Measurements from ENCODE around the gene NBAS. TPM values are rescaled to one million over a fixed set of nuclear protein-coding genes. Genes with fewer than 3 reads are reported as not detected.

The NBAS gene
- total RNA-seq, 1 experiment from 2014 or later = 27.9 TPM

GRCh38 chr2:15134957-15135356 lies 426.2 kb downstream of the NBAS start:
- no peak for DNase-seq
- Histone ChIP-seq H3K36me3 (no peaks in the 10 kb centered on the region), H3K27me3 (no peaks in the 10 kb centered on the region), H3K9me3 (no peaks in the 10 kb centered on the region), H3K4me3 (no peak overlapping the region)

- Histone ChIP-seq H3K9me3 (no peaks in the 10 kb centered on the region), H3K36me3 (no peaks in the 10 kb centered on the region), H3K4me3 (no peak overlapping the region), H3K27me3 (no peaks in the 10 kb centered on the region)
- DNase-seq = no peak
Measured at GRCh38 chr2:15133461-15133860, 427.7 kb downstream of the NBAS start.

DNA sequence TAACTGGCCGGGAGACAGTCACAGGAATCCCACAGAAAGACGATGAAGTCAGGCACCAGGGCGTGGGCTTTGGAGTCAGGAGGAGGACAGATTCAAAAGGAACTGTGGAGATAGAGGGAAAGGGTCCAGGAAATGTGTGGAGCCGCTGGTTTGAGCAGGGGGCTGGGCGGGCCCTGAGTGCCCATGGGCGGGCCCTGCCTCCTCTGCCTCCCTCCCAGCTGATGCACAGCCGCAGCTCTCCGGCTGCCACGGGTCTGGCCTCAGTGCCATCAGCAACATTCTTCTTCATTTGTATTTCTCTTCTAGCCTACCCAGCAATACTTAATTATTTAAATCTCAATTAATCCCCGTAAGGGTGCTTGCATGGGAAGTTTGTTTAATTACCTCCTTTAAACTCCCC lies 432.3 kb downstream of the NBAS start:
- Histone ChIP-seq H3K27me3 (no peaks in the 10 kb centered on the region), H3K4me3 (no peak overlapping the region), H3K9me3 (no peaks in the 10 kb centered on the region), H3K36me3 (no peaks in the 10 kb centered on the region)
- DNase-seq = no peak

DNA sequence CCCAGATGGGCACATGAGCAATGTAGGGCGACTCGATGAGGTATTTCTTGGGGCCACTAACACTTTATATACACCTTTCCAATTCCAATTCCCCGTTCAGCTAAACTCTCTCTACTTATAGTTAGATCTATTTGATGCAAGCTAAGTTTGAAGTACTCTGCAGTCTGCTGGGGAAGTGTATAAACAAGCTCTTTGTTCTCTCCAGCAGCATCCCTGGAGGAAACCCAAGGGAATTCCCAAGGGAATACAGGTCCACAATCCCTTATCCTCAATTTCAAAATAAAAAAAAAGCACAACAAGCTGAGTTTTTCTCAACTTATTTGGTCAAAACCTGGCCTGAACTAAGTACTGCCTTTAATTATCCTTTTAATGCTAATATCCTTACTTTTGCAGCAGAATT lies 433.3 kb downstream of the NBAS start:
- DNase-seq = no peak
- Histone ChIP-seq H3K36me3 (no peaks in the 10 kb centered on the region), H3K27me3 (no peaks in the 10 kb centered on the region), H3K4me3 (no peak overlapping the region), H3K9me3 (no peaks in the 10 kb centered on the region)

- no peak for DNase-seq
- no peaks in the 10 kb centered on the region for H3K9me3 ChIP-seq
- no peaks in the 10 kb centered on the region for H3K36me3 ChIP-seq
- H3K4me3 ChIP-seq = no peak overlapping the region
- no peaks in the 10 kb centered on the region for H3K27me3 ChIP-seq
Measured at GRCh38 chr2:15127301-15127700, 433.8 kb downstream of the NBAS start.

GRCh38 chr2:15126373-15126772 lies 434.8 kb downstream of the NBAS start:
- DNase-seq = no peak
- Histone ChIP-seq H3K9me3 (no peaks in the 10 kb centered on the region), H3K36me3 (no peaks in the 10 kb centered on the region), H3K27me3 (no peaks in the 10 kb centered on the region), H3K4me3 (no peak overlapping the region)

GRCh38 chr2:15122915-15123314 lies 438.2 kb downstream of the NBAS start:
- peak; percentile 51 for DNase-seq
- no peak overlapping the region for H3K4me3 ChIP-seq
- no peaks in the 10 kb centered on the region for H3K9me3 ChIP-seq
- H3K27me3 ChIP-seq = no peaks in the 10 kb centered on the region
- no peaks in the 10 kb centered on the region for H3K36me3 ChIP-seq

- no peak for DNase-seq
- Histone ChIP-seq H3K9me3 (no peaks in the 10 kb centered on the region), H3K36me3 (no peaks in the 10 kb centered on the region), H3K4me3 (no peak overlapping the region), H3K27me3 (no peaks in the 10 kb centered on the region)
Measured at GRCh38 chr2:15120631-15121030, 440.5 kb downstream of the NBAS start.

DNA sequence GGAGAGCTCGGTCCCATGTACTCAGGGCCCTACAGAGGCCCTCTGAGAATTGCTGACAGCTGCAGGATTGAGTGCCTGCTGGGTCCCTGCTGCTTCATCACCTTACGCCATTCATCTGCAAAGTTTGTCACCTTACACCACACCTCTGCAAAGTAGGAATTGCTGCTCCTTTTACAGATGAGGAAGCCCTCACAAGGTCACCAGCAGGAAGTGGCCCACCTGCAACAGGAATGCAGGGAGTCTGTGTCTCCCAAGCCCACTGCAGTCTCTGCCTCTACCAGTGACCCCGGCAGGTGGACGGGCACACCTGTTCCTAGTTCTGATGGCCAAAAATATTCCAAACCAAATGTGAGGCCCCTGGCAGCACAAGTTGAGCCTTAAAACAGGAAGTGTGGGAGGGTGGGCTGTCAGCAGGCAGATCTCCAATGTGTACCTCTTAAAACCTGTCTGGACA lies 441.4 kb downstream of the NBAS start:
- no peaks in the 10 kb centered on the region for H3K36me3 ChIP-seq
- DNase-seq = no peak
- H3K9me3 ChIP-seq = no peaks in the 10 kb centered on the region
- no peaks in the 10 kb centered on the region for H3K27me3 ChIP-seq
- H3K4me3 ChIP-seq = no peak overlapping the region

- H3K9me3 ChIP-seq = no peaks in the 10 kb centered on the region
- H3K36me3 ChIP-seq = no peaks in the 10 kb centered on the region
- DNase-seq = no peak
- H3K4me3 ChIP-seq = no peak overlapping the region
- H3K27me3 ChIP-seq = no peaks in the 10 kb centered on the region
Measured at GRCh38 chr2:15117409-15118050, 443.6 kb downstream of the NBAS start.

Other genes with a start within 250 kb of the NBAS start
- 108 and 126 TPM in 2 replicates for gene DDX1, start 30.5 kb upstream of the NBAS start, total RNA-seq (2014; rRNA removed; shearing (Covaris generic); ENCODE audit: low replicate concordance)